Measurements from ENCODE around the gene SUPT16H. TPM values are rescaled to one million over a fixed set of nuclear protein-coding genes. Genes with fewer than 3 reads are reported as not detected.
"Not testable (repeated sequence)": the region's sequence is repeated elsewhere in the genome, so short reads cannot be mapped to it uniquely, and the experiment has no call there.

The SUPT16H gene
- total RNA-seq, 4 donors from 2014 or later = 47.5 to 69.0 (median 60.7) TPM

DNA sequence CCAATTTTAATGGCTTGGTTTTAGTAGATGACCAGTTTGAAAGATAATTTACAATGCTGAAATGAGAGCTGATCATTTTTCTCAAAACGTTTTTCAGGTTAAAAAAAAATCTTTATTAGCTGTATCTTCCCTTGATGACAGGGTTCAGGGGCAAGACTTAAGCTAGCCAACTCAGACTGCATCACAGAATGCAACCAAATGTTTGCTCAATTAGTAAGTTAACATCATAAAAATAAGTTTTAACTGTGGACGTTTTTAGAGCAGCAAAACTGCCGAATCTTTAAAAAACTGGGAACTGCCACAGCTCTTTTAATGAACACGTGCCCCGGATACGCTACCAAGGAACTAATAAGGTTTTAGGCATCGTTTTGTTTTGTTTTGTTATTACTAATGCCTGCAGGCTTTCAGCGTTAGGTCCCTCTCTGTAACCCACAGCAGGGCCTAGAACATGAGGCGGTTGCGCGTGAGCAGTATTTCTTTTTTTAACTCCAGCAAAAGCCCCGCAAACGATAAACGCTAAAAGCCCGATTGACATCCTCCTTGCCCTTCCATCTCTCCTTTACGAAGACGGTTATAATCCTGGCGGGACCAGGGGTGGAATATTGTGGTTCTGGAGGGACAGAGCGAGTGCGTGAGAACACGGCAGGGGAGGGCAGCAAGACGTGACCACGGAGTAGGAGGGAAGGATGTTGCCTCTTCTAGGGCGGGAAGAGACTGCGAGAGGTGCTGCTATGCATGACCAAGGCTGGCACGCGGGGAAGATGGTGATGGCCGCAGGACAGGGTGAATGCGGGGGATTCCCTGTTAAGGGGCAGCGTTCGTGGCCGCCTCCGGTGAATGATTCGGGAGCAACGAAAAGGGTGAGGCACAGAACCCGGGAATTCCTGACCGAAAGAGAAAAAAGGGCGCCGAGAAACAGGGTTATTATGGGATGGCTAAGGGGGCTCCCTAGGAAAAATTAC, 652 bp downstream of the SUPT16H start:
- H3K36me3 ChIP-seq = peaks cover 0 to 30% (median 0%) of the 10 kb centered on the region in 3 donors
- peaks cover 0 to 49% (median 15%) of the 10 kb centered on the region in 4 donors for H3K4me1 ChIP-seq
- TF ChIP-seq POLR2A (IDR thresholded peaks at IDR 0.05) (no peak), EP300 (IDR thresholded peaks at IDR 0.05) (no peak)
- TF ChIP-seq, protein P1, sequence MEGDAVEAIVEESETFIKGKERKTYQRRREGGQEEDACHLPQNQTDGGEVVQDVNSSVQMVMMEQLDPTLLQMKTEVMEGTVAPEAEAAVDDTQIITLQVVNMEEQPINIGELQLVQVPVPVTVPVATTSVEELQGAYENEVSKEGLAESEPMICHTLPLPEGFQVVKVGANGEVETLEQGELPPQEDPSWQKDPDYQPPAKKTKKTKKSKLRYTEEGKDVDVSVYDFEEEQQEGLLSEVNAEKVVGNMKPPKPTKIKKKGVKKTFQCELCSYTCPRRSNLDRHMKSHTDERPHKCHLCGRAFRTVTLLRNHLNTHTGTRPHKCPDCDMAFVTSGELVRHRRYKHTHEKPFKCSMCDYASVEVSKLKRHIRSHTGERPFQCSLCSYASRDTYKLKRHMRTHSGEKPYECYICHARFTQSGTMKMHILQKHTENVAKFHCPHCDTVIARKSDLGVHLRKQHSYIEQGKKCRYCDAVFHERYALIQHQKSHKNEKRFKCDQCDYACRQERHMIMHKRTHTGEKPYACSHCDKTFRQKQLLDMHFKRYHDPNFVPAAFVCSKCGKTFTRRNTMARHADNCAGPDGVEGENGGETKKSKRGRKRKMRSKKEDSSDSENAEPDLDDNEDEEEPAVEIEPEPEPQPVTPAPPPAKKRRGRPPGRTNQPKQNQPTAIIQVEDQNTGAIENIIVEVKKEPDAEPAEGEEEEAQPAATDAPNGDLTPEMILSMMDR (IDR thresholded peaks at IDR 0.05) = no peak
- peak in 1 of 2 donors; percentile 22 for DNase-seq (ENCODE audit: low spot score in 2 of 2)
- no peaks in the 10 kb centered on the region for H3K9me3 ChIP-seq
- no peaks in the 10 kb centered on the region for H3K27me3 ChIP-seq
- 0 to 1% methylated on average over 39 of the region's 39 CpGs for WGBS, 2 donors
- H3K4me3 ChIP-seq = peak overlapping the region; percentile 62 to 79 (median 69)
- peak overlapping the region; percentile 86 to 93 (median 90) for H3K27ac ChIP-seq

- Histone ChIP-seq H3K27ac (no peak overlapping the region), H3K9me3 (no peaks in the 10 kb centered on the region), H3K36me3 (peaks cover 0 to 19% (median 0%) of the 10 kb centered on the region in 3 donors), H3K4me3 (no peak overlapping the region), H3K27me3 (no peaks in the 10 kb centered on the region), H3K4me1 (peaks cover 0 to 54% (median 15%) of the 10 kb centered on the region in 4 donors)
- no peak for DNase-seq (ENCODE audit: low spot score in 2 of 2)
- TF ChIP-seq EP300 (IDR thresholded peaks at IDR 0.05) (no peak), POLR2A (IDR thresholded peaks at IDR 0.05) (no peak)
- TF ChIP-seq, protein P1 (IDR thresholded peaks at IDR 0.05) = no peak
Measured at GRCh38 chr14:21382095-21382494, 1.7 kb downstream of the SUPT16H start.

GRCh38 chr14:21379338-21379737, 4.5 kb downstream of the SUPT16H start:
- no peak for DNase-seq (ENCODE audit: low spot score in 2 of 2)
- Histone ChIP-seq H3K4me3 (no peak overlapping the region), H3K27me3 (no peaks in the 10 kb centered on the region), H3K4me1 (peaks cover 0 to 54% (median 15%) of the 10 kb centered on the region in 4 donors), H3K9me3 (no peaks in the 10 kb centered on the region), H3K36me3 (peaks cover 0 to 6% (median 0%) of the 10 kb centered on the region in 3 donors), H3K27ac (no peak overlapping the region)
- TF ChIP-seq POLR2A (IDR thresholded peaks at IDR 0.05) = no peak
- TF ChIP-seq EP300 (IDR thresholded peaks at IDR 0.05) = no peak
- TF ChIP-seq, protein P1 (IDR thresholded peaks at IDR 0.05) = no peak
- 80 to 83% methylated on average over 6 of the region's 6 CpGs for WGBS, 2 donors

GRCh38 chr14:21373980-21374379, 9.8 kb downstream of the SUPT16H start:
- Histone ChIP-seq H3K4me3 (no peak overlapping the region), H3K4me1 (peaks cover 0 to 14% (median 0%) of the 10 kb centered on the region in 4 donors), H3K36me3 (peaks cover 0 to 48% (median 0%) of the 10 kb centered on the region in 3 donors), H3K9me3 (no peaks in the 10 kb centered on the region), H3K27me3 (no peaks in the 10 kb centered on the region), H3K27ac (no peak overlapping the region)
- DNase-seq (ENCODE audit: low spot score in 2 of 2) = no peak
- 88 to 95% methylated on average over 1 of the region's 1 CpG for WGBS, 2 donors
- TF ChIP-seq, protein P1 (IDR thresholded peaks at IDR 0.05) = no peak
- TF ChIP-seq EP300 (IDR thresholded peaks at IDR 0.05) = no peak

DNA sequence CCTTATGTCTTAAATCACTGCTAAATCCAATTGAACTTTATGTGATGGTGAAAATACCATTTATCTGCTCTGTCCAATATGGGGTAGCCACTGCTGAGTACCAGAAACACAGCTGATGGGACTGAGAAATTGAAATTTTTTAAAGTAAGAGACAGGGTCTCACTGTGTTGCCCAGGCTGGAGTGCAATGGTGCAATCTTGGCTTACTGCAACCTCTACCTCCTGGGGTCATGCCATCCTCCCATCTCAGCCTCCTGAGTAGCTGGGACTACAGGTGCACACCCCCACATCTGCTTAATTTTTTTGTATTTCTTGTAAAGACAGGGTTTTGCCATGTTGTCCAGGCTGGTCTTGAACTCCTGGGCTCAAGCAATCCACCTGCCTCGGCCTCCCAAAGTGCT, 11.0 kb downstream of the SUPT16H start:
- H3K27me3 ChIP-seq; DNase-seq (ENCODE audit: low spot score in 2 of 2); H3K9me3 ChIP-seq; H3K4me3 ChIP-seq; H3K27ac ChIP-seq: not testable (repeated sequence)
- peaks cover 0 to 12% (median 0%) of the 10 kb centered on the region in 4 donors for H3K4me1 ChIP-seq
- 100% methylated on average over 1 of the region's 1 CpG for WGBS, 2 donors
- peaks cover 0 to 60% (median 0%) of the 10 kb centered on the region in 3 donors for H3K36me3 ChIP-seq
